Mucosa of descending colon (tissue), 3 donors: ENCODE data around the gene MALT1. TPM values are rescaled to one million over a fixed set of nuclear protein-coding genes. Genes with fewer than 3 reads are reported as not detected.

Source experiments
- ATAC-seq: fragments of 200-7000 bp; cut with Tn5 transposase; one replicate; pipeline ENCODE4 v1.9.1; 2020; ENCODE audit warnings: mild to moderate bottlenecking, moderate library complexity
- DNase-seq, 3 donors: peaks; one replicate each; pipeline ENCODE4 v3.0.0-alpha.2; 2020
- H3K36me3 ChIP-seq: fragments of 200-600 bp; one replicate; pipeline ENCODE4 v1.8.0; 2021; ENCODE audit warnings: low read depth, mild to moderate bottlenecking
- H3K4me1 ChIP-seq: fragments of 200-600 bp; one replicate; pipeline ENCODE4 v1.8.0; 2021; ENCODE audit warnings: low read depth, mild to moderate bottlenecking
- H3K4me3 ChIP-seq: fragments of 200-600 bp; one replicate; pipeline ENCODE4 v1.8.0; 2021; ENCODE audit warnings: mild to moderate bottlenecking
- H3K9me3 ChIP-seq: fragments of 200-600 bp; one replicate; pipeline ENCODE4 v1.8.0; 2021; ENCODE audit warnings: mild to moderate bottlenecking
- intact Hi-C, 2 donors: fragments of 100-400 bp; cut with DNase I in 1 of 2; cut with micrococcal nuclease in 1 of 2; formaldehyde crosslinking; loops; one replicate each; pipeline versions ENCODE4 v1.11.0 to v1.11.1; 2022; cut with DNase I, micrococcal nuclease
- total RNA-seq, 3 donors: library from RNA; stranded (reverse); fragmentation: NEBNext Ultra II Directional in 2 of 3; extraction: Animal tissue kit (Norgen Biotek cat#: 25700) in 2 of 3; gene quantifications; one replicate each; pipeline versions ENCODE4 v1.2.1 to v1.2.4, GENCODE V29; 2021 to 2023
- TF ChIP-seq, protein P1 (sequence below): fragments of 200-600 bp; IDR thresholded peaks from one replicate; pipeline ENCODE4 v1.8.0; 2022; ENCODE audit warnings: antibody characterized with exemption, mild to moderate bottlenecking
- donor health status: DM: no; HTN: no; CAD: no; lungs with moderate emphysema.
- donor health status: DM: no; HTN: no; CAD: no.
- donor health status: DM: no; HTN: yes; CAD: no.

Gene MALT1
- total RNA-seq, 3 donors from 2014 or later, result 19.5 to 23.4 (median 23.1) TPM

DNA sequence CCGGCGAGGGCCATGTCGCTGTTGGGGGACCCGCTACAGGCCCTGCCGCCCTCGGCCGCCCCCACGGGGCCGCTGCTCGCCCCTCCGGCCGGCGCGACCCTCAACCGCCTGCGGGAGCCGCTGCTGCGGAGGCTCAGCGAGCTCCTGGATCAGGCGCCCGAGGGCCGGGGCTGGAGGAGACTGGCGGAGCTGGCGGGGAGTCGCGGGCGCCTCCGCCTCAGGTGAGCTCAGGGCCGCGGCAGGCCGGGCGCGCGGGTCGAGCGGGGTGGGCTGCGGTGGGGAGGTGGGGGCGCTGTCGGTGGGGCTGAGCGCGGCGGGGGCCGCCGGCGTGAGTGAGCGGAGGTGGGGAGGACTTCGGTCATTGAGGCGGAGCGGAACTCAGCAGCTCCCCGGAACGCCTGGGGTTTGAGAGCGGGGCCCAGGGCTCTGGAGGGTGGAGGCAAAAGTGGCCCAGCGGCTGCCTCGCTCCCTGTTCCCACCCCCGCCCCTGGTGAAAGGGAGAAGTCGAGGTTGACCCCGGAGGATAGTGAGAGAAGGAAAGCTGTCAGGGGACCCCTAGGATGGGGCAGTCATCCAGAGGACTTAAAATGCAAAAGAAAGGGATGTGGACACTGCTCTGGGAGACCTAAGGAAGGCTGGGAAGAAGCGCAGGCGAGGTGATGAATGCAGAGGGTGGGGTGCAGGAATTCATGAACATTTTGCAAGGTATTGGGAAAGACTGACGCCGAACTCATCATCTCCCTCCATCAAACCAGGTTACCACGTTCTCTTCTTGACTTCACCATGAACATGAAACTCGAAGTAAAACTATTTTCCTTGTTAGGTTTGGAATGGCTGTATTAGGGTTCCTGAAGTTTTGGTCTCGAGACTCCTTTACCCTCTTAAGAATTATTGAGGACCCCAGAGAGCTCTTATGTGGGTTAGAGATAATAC is 633 bp downstream of the MALT1 start:
- H3K4me3 ChIP-seq, result peak overlapping the region; percentile 75
- H3K9me3 ChIP-seq, result no peaks in the 10 kb centered on the region
- peaks cover 3% of the 10 kb centered on the region for H3K36me3 ChIP-seq
- DNase-seq (peak in 1 of 3 donors; percentile 57), ATAC-seq (peak; percentile 57)
- intact Hi-C loops, result loop anchor here in 1 of 2 donors (10.0 kb wide), 1 partner anchor 127 kb away; no protein-coding TSS in a partner anchor
- TF ChIP-seq, protein P1, sequence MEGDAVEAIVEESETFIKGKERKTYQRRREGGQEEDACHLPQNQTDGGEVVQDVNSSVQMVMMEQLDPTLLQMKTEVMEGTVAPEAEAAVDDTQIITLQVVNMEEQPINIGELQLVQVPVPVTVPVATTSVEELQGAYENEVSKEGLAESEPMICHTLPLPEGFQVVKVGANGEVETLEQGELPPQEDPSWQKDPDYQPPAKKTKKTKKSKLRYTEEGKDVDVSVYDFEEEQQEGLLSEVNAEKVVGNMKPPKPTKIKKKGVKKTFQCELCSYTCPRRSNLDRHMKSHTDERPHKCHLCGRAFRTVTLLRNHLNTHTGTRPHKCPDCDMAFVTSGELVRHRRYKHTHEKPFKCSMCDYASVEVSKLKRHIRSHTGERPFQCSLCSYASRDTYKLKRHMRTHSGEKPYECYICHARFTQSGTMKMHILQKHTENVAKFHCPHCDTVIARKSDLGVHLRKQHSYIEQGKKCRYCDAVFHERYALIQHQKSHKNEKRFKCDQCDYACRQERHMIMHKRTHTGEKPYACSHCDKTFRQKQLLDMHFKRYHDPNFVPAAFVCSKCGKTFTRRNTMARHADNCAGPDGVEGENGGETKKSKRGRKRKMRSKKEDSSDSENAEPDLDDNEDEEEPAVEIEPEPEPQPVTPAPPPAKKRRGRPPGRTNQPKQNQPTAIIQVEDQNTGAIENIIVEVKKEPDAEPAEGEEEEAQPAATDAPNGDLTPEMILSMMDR, result no peak
- H3K4me1 ChIP-seq, result peaks cover 9% of the 10 kb centered on the region

DNA sequence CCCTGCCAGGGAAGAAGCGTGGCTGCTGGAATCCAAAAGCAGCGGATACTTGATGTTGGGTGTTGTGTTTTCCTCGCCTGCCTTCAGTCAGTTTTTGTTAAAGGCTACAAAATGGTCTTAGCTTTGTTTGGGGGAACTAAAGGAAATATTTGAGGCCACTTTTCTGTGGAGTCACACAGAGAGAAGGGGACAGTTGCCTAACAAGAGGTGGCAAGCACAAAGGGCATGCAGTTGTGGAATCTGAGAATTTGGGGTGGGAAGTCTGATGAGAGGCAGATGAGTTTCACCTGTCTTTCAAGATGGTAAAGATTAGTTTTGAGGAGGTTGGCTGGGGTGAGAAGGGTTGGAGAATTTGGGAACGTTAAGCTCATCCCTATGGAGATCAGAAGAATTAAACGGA is 2.9 kb downstream of the MALT1 start:
- DNase-seq (no peak), ATAC-seq (no peak)
- H3K9me3 ChIP-seq, result no peaks in the 10 kb centered on the region
- TF ChIP-seq, protein P1, result no peak
- peaks cover 3% of the 10 kb centered on the region for H3K36me3 ChIP-seq
- intact Hi-C loops, result loop anchor here in 1 of 2 donors (10.0 kb wide), 1 partner anchor 129 kb away; no protein-coding TSS in a partner anchor
- no peak overlapping the region for H3K4me3 ChIP-seq
- H3K4me1 ChIP-seq, result peaks cover 9% of the 10 kb centered on the region

DNA sequence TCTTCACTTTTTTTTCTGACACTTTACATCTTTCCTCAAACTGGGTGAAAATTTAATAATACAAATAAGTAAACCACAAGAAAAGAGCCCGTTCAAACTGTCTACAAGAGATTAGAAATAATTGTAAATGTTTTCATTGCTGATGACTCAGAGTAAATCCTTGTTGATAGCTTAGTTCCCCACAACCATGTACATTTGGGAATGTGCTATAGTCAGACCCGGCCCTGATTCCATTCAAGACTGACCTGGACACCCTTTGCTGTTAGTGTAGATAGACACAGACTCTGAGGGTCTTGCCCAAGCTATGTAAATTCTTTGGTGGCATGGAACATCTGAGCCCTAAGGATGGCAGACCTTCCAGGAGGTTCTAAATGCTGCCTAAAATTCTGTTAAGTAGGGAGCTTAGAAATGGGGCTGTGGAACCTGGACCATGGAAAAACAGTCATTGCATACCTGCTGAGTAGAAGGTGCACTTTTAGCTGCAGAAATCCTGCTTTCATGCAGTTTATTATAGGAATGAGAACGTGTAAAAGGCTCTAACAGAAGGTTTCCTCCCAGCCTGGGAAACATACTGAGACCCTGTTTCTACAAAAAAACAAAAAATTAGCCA is 3.7 kb downstream of the MALT1 start:
- ATAC-seq, result no peak
- peaks cover 3% of the 10 kb centered on the region for H3K36me3 ChIP-seq
- H3K9me3 ChIP-seq, result no peaks in the 10 kb centered on the region
- TF ChIP-seq, protein P1, result no peak
- H3K4me3 ChIP-seq, result no peak overlapping the region
- peaks cover 9% of the 10 kb centered on the region for H3K4me1 ChIP-seq
- intact Hi-C loops, result loop anchor here in 1 of 2 donors (10.0 kb wide), 1 partner anchor 130 kb away; no protein-coding TSS in a partner anchor
- DNase-seq, result no peak

DNA sequence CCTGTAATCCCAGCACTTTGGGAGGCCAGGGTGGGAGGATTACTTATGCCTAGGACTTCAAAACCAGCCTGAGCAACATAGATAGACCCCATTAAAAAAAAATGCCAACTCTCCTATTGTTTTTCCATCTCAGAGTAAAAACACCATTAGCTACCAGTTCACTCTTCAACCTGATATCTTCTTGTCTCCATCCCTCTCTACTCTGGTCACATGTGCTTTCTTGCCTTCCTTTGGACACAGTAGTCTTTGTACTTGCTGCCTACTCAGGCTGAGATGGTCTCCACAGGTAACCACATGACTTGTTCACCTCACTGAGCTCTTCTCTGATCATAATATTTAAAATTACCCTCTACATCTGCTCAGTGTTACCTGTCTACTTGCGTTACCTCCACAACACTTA is 5.0 kb downstream of the MALT1 start:
- ATAC-seq (no peak), DNase-seq (no peak)
- no peaks in the 10 kb centered on the region for H3K4me1 ChIP-seq
- intact Hi-C loops, result loop anchor here in 1 of 2 donors (10.0 kb wide), 1 partner anchor 131 kb away; no protein-coding TSS in a partner anchor
- TF ChIP-seq, protein P1, result no peak
- no peaks in the 10 kb centered on the region for H3K9me3 ChIP-seq
- H3K36me3 ChIP-seq, result no peaks in the 10 kb centered on the region
- H3K4me3 ChIP-seq, result no peak overlapping the region

DNA sequence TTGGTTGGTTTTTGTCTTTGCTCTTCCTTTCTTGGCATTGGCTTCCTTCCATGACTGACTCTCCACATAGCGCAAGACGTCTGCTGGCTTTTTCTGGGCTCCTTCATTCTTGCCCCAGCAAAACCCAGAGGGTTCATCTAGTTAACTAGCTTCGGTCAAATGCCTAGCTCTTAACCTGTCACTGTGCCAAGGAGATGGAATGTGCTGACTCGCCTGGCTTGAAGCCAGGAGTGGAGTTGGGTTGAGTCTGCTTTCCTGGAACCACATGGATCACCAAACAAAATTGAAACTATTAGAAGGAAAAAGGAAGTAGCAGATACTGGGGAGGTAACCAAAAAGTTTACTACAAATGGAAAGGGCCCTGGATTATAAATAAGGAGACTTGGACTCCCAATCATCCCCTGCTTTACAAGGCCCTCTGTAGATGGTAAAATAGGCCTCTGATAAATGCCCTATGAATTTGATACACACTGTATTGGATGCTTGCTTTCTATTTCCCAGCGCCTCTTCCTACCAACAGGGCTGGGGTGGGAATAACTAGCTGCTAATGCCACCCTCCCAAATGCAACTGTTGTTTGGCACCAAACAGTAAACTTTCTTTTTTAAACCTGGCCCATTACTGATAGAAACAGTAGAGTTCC is 11.3 kb downstream of the MALT1 start:
- no peaks in the 10 kb centered on the region for H3K4me1 ChIP-seq
- no peaks in the 10 kb centered on the region for H3K9me3 ChIP-seq
- intact Hi-C loops, result no loop called here
- TF ChIP-seq, protein P1, result no peak
- peak; percentile 75 for ATAC-seq
- no peak overlapping the region for H3K4me3 ChIP-seq
- H3K36me3 ChIP-seq, result no peaks in the 10 kb centered on the region
- peak in 2 of 3 donors; percentile 66 to 73 for DNase-seq
